Liver (tissue), 9 donors: ENCODE measurements around the gene LTB4R2. TPM values are rescaled to one million over a fixed set of nuclear protein-coding genes. Genes with fewer than 3 reads are reported as not detected.

Source experiments
- DNase-seq: peaks from one replicate; pipeline ENCODE4 v3.0.0-alpha.2; 2017; ENCODE audit warnings: low spot score
- H3K27ac ChIP-seq, 2 donors: one replicate each; pipeline ENCODE4 v1.7.0; 2013; ENCODE audit warnings: inconsistent platforms in 2 of 2, low read length in 2 of 2, control low read depth in 1 of 2, low read depth in 1 of 2, mild to moderate bottlenecking in 1 of 2
- H3K27me3 ChIP-seq, 4 donors: one replicate each; pipeline versions ENCODE4 v1.6.1 to v1.7.0; 2013; ENCODE audit warnings: low read length in 3 of 4, inconsistent platforms in 1 of 4, mild to moderate bottlenecking in 1 of 4, moderate library complexity in 1 of 4; ENCODE audit not compliant: control insufficient read depth in 4 of 4, insufficient read depth in 4 of 4
- H3K36me3 ChIP-seq, 4 donors: one replicate each; pipeline versions ENCODE4 v1.6.1 to v1.7.0; 2013; ENCODE audit warnings: low read length in 3 of 4, mild to moderate bottlenecking in 3 of 4, low read depth in 1 of 4, moderate library complexity in 1 of 4; ENCODE audit not compliant: control insufficient read depth in 4 of 4, insufficient read depth in 3 of 4
- H3K4me1 ChIP-seq, 4 donors: one replicate each; pipeline versions ENCODE4 v1.6.1 to v1.7.0; 2013; ENCODE audit warnings: low read length in 3 of 4, mild to moderate bottlenecking in 3 of 4, moderate library complexity in 1 of 4; ENCODE audit not compliant: control insufficient read depth in 4 of 4, insufficient read depth in 4 of 4
- H3K4me3 ChIP-seq, 3 donors: one replicate each; pipeline versions ENCODE4 v1.6.1 to v1.7.0; 2013; ENCODE audit warnings: low read length in 3 of 3, control low read depth in 1 of 3, low read depth in 1 of 3, mild to moderate bottlenecking in 1 of 3
- H3K9ac ChIP-seq, 2 donors: one replicate each; pipeline ENCODE4 v1.7.0; 2013; ENCODE audit warnings: low read length in 2 of 2, mild to moderate bottlenecking in 2 of 2, moderate library complexity in 2 of 2, control low read depth in 1 of 2, low read depth in 1 of 2
- H3K9me3 ChIP-seq, 4 donors: one replicate each; pipeline versions ENCODE4 v1.6.1 to v1.7.0; 2013; ENCODE audit warnings: low read length in 3 of 4; ENCODE audit not compliant: control insufficient read depth in 4 of 4
- ATF3 ChIP-seq: IDR thresholded peaks from 2 replicates; pipeline ENCODE4 v1.6.1; 2016; ENCODE audit warnings: antibody characterized with exemption
- CTCF ChIP-seq: fragments of 150-350 bp; IDR thresholded peaks from 2 replicates; pipeline ENCODE4 v1.5.1; 2017; ENCODE audit warnings: improper control_type of control experiment, low read depth, low read length; ENCODE audit not compliant: missing input control
- EGR1 ChIP-seq, 2 donors: IDR thresholded peaks; 2 replicates each; pipeline ENCODE4 v1.6.1; 2016 to 2018; ENCODE audit warnings: antibody characterized with exemption in 2 of 2, low read depth in 2 of 2
- FOXA1 ChIP-seq: IDR thresholded peaks from 2 replicates; pipeline ENCODE4 v1.6.1; 2016; ENCODE audit warnings: antibody characterized with exemption
- FOXA2 ChIP-seq: IDR thresholded peaks from 2 replicates; pipeline ENCODE4 v1.6.1; 2016; ENCODE audit warnings: antibody characterized with exemption
- GABPA ChIP-seq, 2 donors: IDR thresholded peaks in 1 of 2; conservative IDR thresholded peaks in 1 of 2; 2 replicates each; pipeline ENCODE4 v1.6.1; 2016; ENCODE audit warnings: antibody characterized with exemption in 2 of 2, mild to moderate bottlenecking in 1 of 2, moderate library complexity in 1 of 2
- HNF4G ChIP-seq: IDR thresholded peaks from 2 replicates; pipeline ENCODE4 v1.6.1; 2016; ENCODE audit warnings: antibody characterized with exemption
- JUND ChIP-seq, 2 donors: IDR thresholded peaks; 2 replicates each; pipeline ENCODE4 v1.6.1; 2016; ENCODE audit warnings: antibody characterized with exemption in 2 of 2
- MAX ChIP-seq: IDR thresholded peaks from 2 replicates; pipeline ENCODE4 v1.6.1; 2016; ENCODE audit warnings: antibody characterized with exemption
- NR2F2 ChIP-seq: IDR thresholded peaks from 2 replicates; pipeline ENCODE4 v1.6.1; 2016; ENCODE audit warnings: antibody characterized with exemption
- REST ChIP-seq: IDR thresholded peaks from 2 replicates; pipeline ENCODE4 v1.6.1; 2016; ENCODE audit warnings: antibody characterized with exemption, mild to moderate bottlenecking
- RXRA ChIP-seq, 2 donors: IDR thresholded peaks; 2 replicates each; pipeline ENCODE4 v1.6.1; 2017 to 2018; ENCODE audit warnings: antibody characterized with exemption in 2 of 2, mild to moderate bottlenecking in 1 of 2
- SP1 ChIP-seq: IDR thresholded peaks from 2 replicates; pipeline ENCODE4 v1.6.1; 2018; ENCODE audit warnings: antibody characterized with exemption, mild to moderate bottlenecking
- TAF1 ChIP-seq: conservative IDR thresholded peaks from 2 replicates; pipeline ENCODE4 v1.6.1; 2016; ENCODE audit warnings: antibody characterized with exemption, mild to moderate bottlenecking
- YY1 ChIP-seq: IDR thresholded peaks from 2 replicates; pipeline ENCODE4 v1.6.1; 2016; ENCODE audit warnings: antibody characterized with exemption, mild to moderate bottlenecking
- ZBTB33 ChIP-seq: IDR thresholded peaks from 2 replicates; pipeline ENCODE4 v1.6.1; 2016; ENCODE audit warnings: antibody characterized with exemption
- WGBS: extraction: QIAGEN DNeasy Blood & Tissue Kit; methylation state at CpG from one replicate; pipeline ENCODE4 v1.1.7; 2013; 5-methylcytosine and 5-hydroxymethylcytosine counted together
- polyA plus RNA-seq, 2 donors: library from polyadenylated mRNA; stranded (reverse) in 1 of 2; unstranded in 1 of 2; fragments of 200-250 nt in 1 of 2; fragments of >200 nt in 1 of 2; fragmentation: Nextera tagmentation in 1 of 2; extraction: Ambion mirVana in 1 of 2; gene quantifications; one replicate each; pipeline versions ENCODE4 v1.2.1 to v1.2.3, GENCODE V29; 2013 to 2015
- total RNA-seq, 2 donors: library from RNA; depleted of rRNA; stranded (reverse); fragments of >200 nt; gene quantifications; one replicate each; pipeline ENCODE4 v1.2.3, GENCODE V29; 2014
- donor health status: healthy.
- donor health status: healthy.
- donor health status: healthy.
- donor health status: healthy.
- donor health status: healthy.

The LTB4R2 gene
- total and polyA plus RNA-seq, 4 donors, result 0.28 to 11.3 (median 1.9) TPM

GRCh38 chr14:24349742-24350141 is 39.8 kb downstream of the LTB4R2 start:
- DNase-seq, result no peak
- Histone ChIP-seq H3K27me3 (no peaks in the 10 kb centered on the region), H3K27ac (no peak overlapping the region), H3K4me3 (no peak overlapping the region), H3K9ac (no peak overlapping the region), H3K4me1 (peaks cover 0 to 6% (median 2%) of the 10 kb centered on the region in 4 donors), H3K36me3 (no peaks in the 10 kb centered on the region), H3K9me3 (no peaks in the 10 kb centered on the region)
- 88% methylated on average over 5 of the region's 5 CpGs for WGBS
- no peak for TF ChIP-seq REST
- no peak for TF ChIP-seq FOXA1
- TF ChIP-seq EGR1 (IDR thresholded peaks at IDR 0.05; ENCODE audit: low read depth in 2 of 2), result no peak
- no peak for TF ChIP-seq MAX
- no peak for TF ChIP-seq HNF4G
- no peak for TF ChIP-seq GABPA (IDR thresholded peaks at IDR 0.05 in 1 of 2, conservative IDR thresholded peaks at IDR 0.05 in 1 of 2)
- TF ChIP-seq ZBTB33, result no peak
- no peak for TF ChIP-seq NR2F2
- no peak for TF ChIP-seq SP1
- no peak for TF ChIP-seq TAF1
- no peak for TF ChIP-seq ATF3
- TF ChIP-seq YY1, result no peak
- no peak for TF ChIP-seq FOXA2
- no peak for TF ChIP-seq JUND (IDR thresholded peaks at IDR 0.05)
- TF ChIP-seq RXRA (IDR thresholded peaks at IDR 0.05), result no peak
- TF ChIP-seq CTCF, result no peak

- H3K27me3 ChIP-seq, result no peaks in the 10 kb centered on the region
- H3K9me3 ChIP-seq, result no peaks in the 10 kb centered on the region
- 48% methylated on average over 4 of the region's 4 CpGs for WGBS
- peaks cover 0 to 6% (median 2%) of the 10 kb centered on the region in 4 donors for H3K4me1 ChIP-seq
- H3K9ac ChIP-seq, result no peak overlapping the region
- no peak overlapping the region for H3K4me3 ChIP-seq
- no peak overlapping the region for H3K27ac ChIP-seq
- no peaks in the 10 kb centered on the region for H3K36me3 ChIP-seq
- DNase-seq, result no peak
- TF ChIP-seq RXRA (IDR thresholded peaks at IDR 0.05), result no peak
- TF ChIP-seq FOXA1, result no peak
- no peak for TF ChIP-seq JUND (IDR thresholded peaks at IDR 0.05)
- TF ChIP-seq NR2F2, result no peak
- no peak for TF ChIP-seq YY1
- TF ChIP-seq MAX, result no peak
- no peak for TF ChIP-seq EGR1 (IDR thresholded peaks at IDR 0.05; ENCODE audit: low read depth in 2 of 2)
- no peak for TF ChIP-seq ZBTB33
- TF ChIP-seq CTCF, result no peak
Observed at GRCh38 chr14:24351517-24351916, 41.6 kb downstream of the LTB4R2 start.
